ENCODE data around the gene CCN2. TPM values are rescaled to one million over a fixed set of nuclear protein-coding genes. Genes with fewer than 3 reads are reported as not detected.

CCN2 gene
- polyA plus RNA-seq, 1 experiment: 326 TPM

GRCh38 chr6:131967948-131968347, 16.8 kb upstream of the CCN2 start:
- no peaks in the 10 kb centered on the region for H3K27me3 ChIP-seq (ENCODE audit: control insufficient read depth, insufficient read depth, low read length)
- CTCF ChIA-PET: interaction anchor here (1.2 kb wide), 1 partner anchor 117 kb away, joined by 4 read pairs; no protein-coding TSS in a partner anchor
- H3K36me3 ChIP-seq (ENCODE audit: control insufficient read depth, insufficient read depth, low read length): no peaks in the 10 kb centered on the region
- H3K4me3 ChIP-seq (ENCODE audit: low read depth, low read length): no peak overlapping the region
- POLR2A ChIA-PET: no interaction called here
- no peak for TF ChIP-seq CTCF (IDR thresholded peaks at IDR 0.05; ENCODE audit: insufficient read depth, low read depth, low read length)
- no peak for DNase-seq (ENCODE audit: low read depth)

- DNase-seq (ENCODE audit: low read depth): no peak
- no peak for TF ChIP-seq CTCF (IDR thresholded peaks at IDR 0.05; ENCODE audit: insufficient read depth, low read depth, low read length)
- CTCF ChIA-PET: interaction anchor here (0.6 to 1.4 kb wide), 2 partner anchors 11 to 42 kb away, joined by 3 to 5 read pairs; no protein-coding TSS in a partner anchor
Observed at GRCh38 chr6:131966443-131966842, 15.3 kb upstream of the CCN2 start.

GRCh38 chr6:131963063-131963462, 11.9 kb upstream of the CCN2 start:
- Histone ChIP-seq H3K4me3 (ENCODE audit: low read depth, low read length) (no peak overlapping the region), H3K36me3 (ENCODE audit: control insufficient read depth, insufficient read depth, low read length) (no peaks in the 10 kb centered on the region)
- CTCF ChIA-PET: interaction anchor here (1.1 kb wide), 1 partner anchor 12 kb away, joined by 4 read pairs; the partner anchor contains the start of gene CCN2

More at GRCh38 chr6:131966443-131966842, 15.3 kb upstream of the CCN2 start:
- Histone ChIP-seq H3K4me3 (ENCODE audit: low read depth, low read length) (no peak overlapping the region), H3K36me3 (ENCODE audit: control insufficient read depth, insufficient read depth, low read length) (no peaks in the 10 kb centered on the region), H3K27me3 (ENCODE audit: control insufficient read depth, insufficient read depth, low read length) (no peaks in the 10 kb centered on the region)
- POLR2A ChIA-PET: no interaction called here

GRCh38 chr6:131960371-131961133, 9.4 kb upstream of the CCN2 start:
- DNase-seq (ENCODE audit: low read depth): no peak

More at GRCh38 chr6:131963063-131963462, 11.9 kb upstream of the CCN2 start:
- DNase-seq (ENCODE audit: low read depth): no peak
- POLR2A ChIA-PET: no interaction called here
- H3K27me3 ChIP-seq (ENCODE audit: control insufficient read depth, insufficient read depth, low read length): no peaks in the 10 kb centered on the region
- TF ChIP-seq CTCF (IDR thresholded peaks at IDR 0.05; ENCODE audit: insufficient read depth, low read depth, low read length): no peak

More at GRCh38 chr6:131960371-131961133, 9.4 kb upstream of the CCN2 start:
- ChIA-PET CTCF (interaction anchor here (0.6 to 2.1 kb wide), 13 partner anchors 9 to 299 kb away, joined by 3 to 7 read pairs (median 3); partner anchors contain the start of gene CCN2), POLR2A (interaction anchor here (1.0 kb wide), 1 partner anchor 9 kb away, joined by 3 read pairs; the partner anchor contains the start of gene CCN2)
- Histone ChIP-seq H3K4me3 (ENCODE audit: low read depth, low read length) (no peak overlapping the region), H3K36me3 (ENCODE audit: control insufficient read depth, insufficient read depth, low read length) (no peaks in the 10 kb centered on the region), H3K27me3 (ENCODE audit: control insufficient read depth, insufficient read depth, low read length) (no peaks in the 10 kb centered on the region)
- peak; percentile 32 for TF ChIP-seq CTCF (IDR thresholded peaks at IDR 0.05; ENCODE audit: insufficient read depth, low read depth, low read length)
